GM18951 (cell line): ENCODE measurements around the gene SPATA45.
"Not testable (repeated sequence)": the region's sequence is repeated elsewhere in the genome, so short reads cannot be mapped to it uniquely, and the experiment has no call there.

Experiments used
- POLR2A ChIP-seq: IDR thresholded peaks from 4 replicates; pipeline ENCODE4 v1.6.1; 2011; ENCODE audit warnings: mild to moderate bottlenecking; ENCODE audit not compliant: insufficient read length, insufficient read depth; ENCODE audit errors: extremely low read depth
- in situ Hi-C: fragments of 300-500 bp; cut with MboI; formaldehyde crosslinking; loops from one replicate; pipeline ENCODE4 v1.12.0; 2022; ENCODE audit warnings: low sequenced_read_pairs, mixed read lengths, inconsistent platforms; ENCODE audit not compliant: unreplicated experiment

Gene SPATA45

DNA sequence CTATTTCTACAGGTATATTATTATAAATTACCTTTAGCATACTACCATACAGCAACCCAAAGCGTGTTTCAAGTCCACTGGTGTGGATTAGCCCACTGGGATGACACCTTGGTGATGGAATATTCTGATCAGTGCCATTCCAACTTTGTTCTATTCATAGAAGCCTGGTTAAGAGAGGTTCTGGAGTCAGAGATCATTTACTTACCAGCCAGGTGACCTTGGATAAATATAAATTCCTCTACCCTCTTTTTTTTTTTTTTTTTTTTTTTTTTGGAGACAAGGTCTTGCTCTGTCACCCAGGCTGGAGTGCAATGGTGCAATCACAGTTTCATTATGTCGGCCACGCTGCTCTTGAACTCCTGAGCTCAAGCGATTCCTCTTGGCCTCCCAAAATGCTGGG lies at the start of gene SPATA45:
TSS of gene SPATA45 (minus strand) at position 101 of the 400 bp plus-strand sequence. CDS start 11,500 bp downstream, outside the sequence.
- TF ChIP-seq POLR2A = no peak
- in situ Hi-C loops = no loop called here

- in situ Hi-C loops = no loop called here
- no peak for TF ChIP-seq POLR2A
These were observed 44.7 kb upstream of the SPATA45 start for GRCh38 chr1:212892108-212892507.

DNA sequence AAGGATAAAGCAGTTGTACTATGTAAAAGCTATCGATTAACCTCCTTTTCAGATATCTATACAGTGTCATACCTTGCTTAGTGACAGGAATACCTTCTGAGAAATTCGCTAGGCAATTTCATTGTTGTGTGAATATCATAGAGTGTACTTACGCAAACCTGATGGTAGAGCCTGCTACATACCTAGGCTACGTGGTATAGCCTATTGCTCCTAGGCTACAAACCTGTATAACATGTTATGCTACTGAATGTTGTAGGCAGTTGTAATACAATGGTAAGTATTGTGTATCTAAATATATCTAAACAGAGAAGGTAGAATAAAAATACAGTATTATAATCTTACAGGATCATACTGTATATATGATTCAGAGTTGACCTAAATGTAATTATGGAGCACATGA lies 37.1 kb upstream of the SPATA45 start:
- in situ Hi-C loops = no loop called here
- TF ChIP-seq POLR2A = no peak

DNA sequence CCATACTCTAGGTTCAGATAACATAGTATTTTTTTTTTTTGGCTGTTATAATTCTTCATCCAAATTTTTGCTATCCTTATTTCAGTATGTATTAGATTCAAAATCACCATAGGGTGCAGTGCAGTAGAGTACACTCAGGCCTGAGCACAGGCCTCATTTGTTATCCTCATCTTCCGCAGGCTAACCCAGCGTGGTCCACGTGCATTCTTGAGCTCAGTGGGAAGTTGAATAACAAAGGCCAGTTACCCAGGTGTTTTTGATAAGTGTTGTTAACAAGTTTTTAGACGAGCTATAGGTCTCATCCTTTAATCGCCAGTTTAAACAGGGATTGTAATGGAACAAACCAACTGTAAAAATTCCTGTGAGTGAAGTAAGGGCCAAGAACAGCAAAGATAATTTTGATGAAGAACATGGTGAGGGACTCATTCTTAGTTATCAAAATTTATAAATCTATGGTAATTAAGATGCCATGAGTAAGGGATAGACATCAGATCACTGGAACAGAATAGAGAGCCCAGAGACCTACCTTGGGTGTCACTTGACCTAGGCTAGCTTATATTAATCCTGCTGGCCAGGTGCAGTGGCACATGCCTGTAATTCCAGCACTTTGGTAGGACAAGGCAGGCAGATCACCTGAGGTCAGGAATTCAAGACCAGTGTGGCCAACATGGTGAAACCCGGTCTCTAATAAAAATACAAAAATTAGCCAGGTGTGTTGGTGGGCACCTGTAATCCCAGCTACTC lies 32.7 kb upstream of the SPATA45 start:
- in situ Hi-C loops = no loop called here
- TF ChIP-seq POLR2A = no peak

DNA sequence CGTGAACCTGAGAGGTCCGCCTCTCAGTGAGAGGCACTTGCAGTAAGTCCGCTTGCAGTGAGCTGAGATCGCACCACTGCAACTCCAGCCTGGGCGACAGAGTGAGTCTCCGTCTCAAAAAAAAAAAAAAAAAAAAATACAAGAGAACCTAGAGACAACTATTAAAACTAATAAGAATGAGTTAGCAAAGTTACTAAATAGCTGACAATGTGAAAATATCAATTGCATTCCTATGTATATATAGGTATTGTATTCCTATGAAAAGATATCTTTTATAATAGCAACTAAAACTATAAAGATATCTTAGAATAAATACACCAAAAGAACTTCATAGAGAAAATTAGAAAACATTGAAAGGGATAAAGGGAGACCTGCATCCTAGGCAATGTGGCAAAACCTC lies 31.0 kb upstream of the SPATA45 start:
- in situ Hi-C loops = no loop called here
- no peak for TF ChIP-seq POLR2A

- in situ Hi-C loops = no loop called here
- TF ChIP-seq POLR2A = no peak
These were observed 26.1 kb upstream of the SPATA45 start for GRCh38 chr1:212873518-212873917.

DNA sequence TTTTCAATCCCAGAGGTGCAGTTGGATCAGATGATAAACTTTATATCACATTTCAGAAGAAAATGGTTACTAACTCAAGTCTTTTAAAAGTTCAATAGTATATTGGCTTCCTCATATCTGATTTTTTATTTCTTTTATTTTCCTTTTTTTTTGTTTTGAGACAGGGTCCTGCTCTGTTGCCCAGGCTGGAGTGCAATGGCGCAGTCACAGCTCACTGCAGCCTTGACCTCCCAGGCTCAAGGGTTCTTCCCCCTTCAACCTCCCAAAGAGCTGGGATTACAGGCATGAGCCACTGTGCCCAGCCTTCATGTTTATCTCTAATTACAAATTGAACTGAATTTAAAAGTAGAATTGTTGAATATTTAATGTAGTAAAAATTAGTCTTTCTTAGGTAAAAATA lies 24.5 kb upstream of the SPATA45 start:
- in situ Hi-C loops = no loop called here
- TF ChIP-seq POLR2A = no peak

GRCh38 chr1:212867192-212867591 lies 19.7 kb upstream of the SPATA45 start:
- in situ Hi-C loops = no loop called here
- TF ChIP-seq POLR2A = no peak

GRCh38 chr1:212864201-212864600 lies 16.8 kb upstream of the SPATA45 start:
- in situ Hi-C loops = no loop called here

GRCh38 chr1:212863345-212863744 lies 15.9 kb upstream of the SPATA45 start:
- in situ Hi-C loops = not testable (repeated sequence)

More at GRCh38 chr1:212864201-212864600, 16.8 kb upstream of the SPATA45 start:
- TF ChIP-seq POLR2A = no peak

DNA sequence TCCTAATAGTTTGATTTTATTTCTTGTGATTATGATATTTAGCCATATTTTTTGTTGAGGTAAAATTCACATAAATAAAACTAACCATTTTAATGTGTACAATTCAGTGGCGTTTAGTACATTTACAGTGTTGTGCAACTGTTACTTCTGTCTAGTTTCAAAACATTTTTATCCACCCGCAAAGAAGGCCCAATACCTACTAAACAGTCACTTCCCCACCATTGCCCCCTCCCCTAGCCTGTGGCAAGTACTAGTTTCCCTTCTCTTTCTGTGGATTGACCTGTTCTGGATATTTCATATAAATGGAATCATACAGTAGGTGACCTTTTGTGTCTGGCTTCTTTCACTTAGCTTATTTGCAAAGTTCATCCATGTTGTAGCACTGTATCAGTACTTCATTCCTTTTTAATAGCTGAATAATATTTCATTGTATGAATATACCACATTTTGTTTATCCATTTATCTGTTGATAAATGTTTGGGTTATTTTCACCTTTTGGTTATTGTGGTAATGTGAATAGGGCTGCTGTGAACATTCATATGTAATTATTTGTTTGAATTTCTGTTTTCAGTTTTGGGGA lies 14.8 kb upstream of the SPATA45 start:
- TF ChIP-seq POLR2A = no peak
- in situ Hi-C loops = no loop called here

- in situ Hi-C loops = no loop called here
- no peak for TF ChIP-seq POLR2A
These were observed 13.5 kb upstream of the SPATA45 start for GRCh38 chr1:212860713-212861581.

- no peak for TF ChIP-seq POLR2A
- in situ Hi-C loops = no loop called here
These were observed 11.2 kb upstream of the SPATA45 start for GRCh38 chr1:212858461-212859265.
